GM12875 (cell line): ENCODE data around the gene ANKRD28.

Experiments
- H3K4me3 ChIP-seq: one replicate; pipeline ENCODE4 v1.5.1; 2011; ENCODE audit warnings: low read depth, low read length, control low read depth
- CTCF ChIP-seq: IDR thresholded peaks from 2 replicates; pipeline ENCODE4 v1.5.1; 2011; ENCODE audit warnings: low read depth, mild to moderate bottlenecking, control low read depth, inconsistent platforms, low read length, moderate library complexity, borderline replicate concordance; ENCODE audit not compliant: insufficient read depth

The ANKRD28 gene

GRCh38 chr3:15804553-15805095 lies 6.8 kb upstream of the ANKRD28 start:
- H3K4me3 ChIP-seq: no peak overlapping the region
- no peak for TF ChIP-seq CTCF

- TF ChIP-seq CTCF: no peak
- H3K4me3 ChIP-seq: no peak overlapping the region
Measured at GRCh38 chr3:15803921-15804320, 6.1 kb upstream of the ANKRD28 start.

- H3K4me3 ChIP-seq: no peak overlapping the region
- TF ChIP-seq CTCF: no peak
Measured at GRCh38 chr3:15801298-15801697, 3.5 kb upstream of the ANKRD28 start.

GRCh38 chr3:15800780-15801179 lies 3.0 kb upstream of the ANKRD28 start:
- H3K4me3 ChIP-seq: no peak overlapping the region

GRCh38 chr3:15800327-15800726 lies 2.5 kb upstream of the ANKRD28 start:
- no peak overlapping the region for H3K4me3 ChIP-seq
- no peak for TF ChIP-seq CTCF

More at GRCh38 chr3:15800780-15801179, 3.0 kb upstream of the ANKRD28 start:
- no peak for TF ChIP-seq CTCF

- no peak for TF ChIP-seq CTCF
- no peak overlapping the region for H3K4me3 ChIP-seq
Measured at GRCh38 chr3:15798533-15799245, 910 bp upstream of the ANKRD28 start.

GRCh38 chr3:15796771-15797641 lies 773 bp downstream of the ANKRD28 start:
- H3K4me3 ChIP-seq: peak overlapping the region; percentile 17
- TF ChIP-seq CTCF: no peak
